Neutrophil (primary cell): ENCODE results near the gene DDAH2.

Experiments used
- H3K27ac ChIP-seq: fragments of 200-600 bp; sonication (generic); 2 replicates; pipeline ENCODE4 v1.5.1; 2016; ENCODE audit warnings: mild to moderate bottlenecking, moderate library complexity
- H3K27me3 ChIP-seq: fragments of 200-600 bp; sonication (generic); 2 replicates; pipeline ENCODE4 v1.6.0; 2016; ENCODE audit warnings: mild to moderate bottlenecking
- H3K36me3 ChIP-seq: fragments of 200-600 bp; sonication (generic); 2 replicates; pipeline ENCODE4 v1.5.1; 2017
- H3K4me1 ChIP-seq, 2 experiments: fragments of 200-600 bp in 1 of 2; sonication (generic) in 1 of 2; 1 replicate in 1 of 2; 2 replicates in 1 of 2; pipeline versions ENCODE4 v1.5.1 to v1.6.1; 2013 to 2016; ENCODE audit warnings: low read depth in 1 of 2, low read length in 1 of 2, mild to moderate bottlenecking in 1 of 2, moderate library complexity in 1 of 2; ENCODE audit not compliant: control insufficient read depth in 1 of 2, insufficient read depth in 1 of 2
- H3K4me3 ChIP-seq, 2 experiments: fragments of 200-600 bp in 1 of 2; sonication (generic) in 1 of 2; 1 replicate in 1 of 2; 2 replicates in 1 of 2; pipeline ENCODE4 v1.5.1; 2013 to 2016; ENCODE audit warnings: low read depth in 1 of 2, low read length in 1 of 2, mild to moderate bottlenecking in 1 of 2, moderate library complexity in 1 of 2
- H3K9me3 ChIP-seq: fragments of 200-600 bp; sonication (generic); 2 replicates; pipeline ENCODE4 v1.5.1; 2016
- TF ChIP-seq, protein P1 (sequence below): fragments of 200-600 bp; sonication (generic); IDR thresholded peaks from 2 replicates; pipeline ENCODE4 v1.5.1; 2016; ENCODE audit warnings: antibody characterized with exemption

The DDAH2 gene

DNA sequence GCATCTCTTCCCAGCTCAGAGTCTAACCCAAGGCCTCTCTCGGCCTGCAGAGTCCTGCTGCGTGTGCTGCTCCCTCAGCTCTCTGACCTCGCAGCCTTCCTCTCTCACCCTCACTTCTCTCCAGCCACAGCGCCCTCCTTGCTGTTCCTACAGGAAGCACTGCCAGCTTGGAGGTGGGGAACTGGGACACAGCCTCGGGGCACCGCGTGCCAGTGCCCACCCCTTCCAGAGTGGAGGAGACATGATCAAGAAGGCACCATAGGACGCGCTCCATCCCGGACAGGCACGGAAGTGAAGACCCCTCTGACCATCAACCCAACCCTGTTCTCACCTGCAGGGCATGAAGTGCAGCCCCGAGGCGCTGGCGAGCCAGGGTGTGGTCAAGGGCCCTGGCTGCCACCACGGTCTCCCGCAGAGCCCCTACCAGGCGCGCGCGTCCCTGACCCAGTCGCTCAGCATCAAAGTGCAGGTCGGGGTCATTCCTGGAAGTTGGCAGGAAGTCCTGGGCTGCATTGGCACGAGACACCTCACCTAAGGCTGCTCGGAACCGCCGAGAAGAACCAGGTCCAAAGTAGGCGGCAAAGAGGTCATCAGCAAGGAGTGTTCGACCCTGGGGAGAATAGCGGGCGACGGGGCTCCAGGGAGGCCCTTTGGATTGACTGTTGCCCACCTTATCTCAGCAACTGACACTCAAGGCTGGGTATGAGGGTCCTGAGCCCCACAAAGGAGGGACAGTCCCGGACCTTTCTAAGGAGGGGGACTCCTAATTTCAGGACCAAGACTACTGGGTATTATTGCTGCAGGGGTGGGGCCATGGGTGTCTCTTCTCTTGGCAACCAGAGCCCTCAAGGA lies 46.8 kb upstream of the DDAH2 start:
- Histone ChIP-seq H3K36me3 (peaks cover 14% of the 10 kb centered on the region), H3K27me3 (peaks cover 5% of the 10 kb centered on the region), H3K4me1 (peaks cover 4 to 11% of the 10 kb centered on the region in 2 experiments), H3K9me3 (no peaks in the 10 kb centered on the region), H3K4me3 (no peak overlapping the region), H3K27ac (no peak overlapping the region)
- TF ChIP-seq, protein P1, sequence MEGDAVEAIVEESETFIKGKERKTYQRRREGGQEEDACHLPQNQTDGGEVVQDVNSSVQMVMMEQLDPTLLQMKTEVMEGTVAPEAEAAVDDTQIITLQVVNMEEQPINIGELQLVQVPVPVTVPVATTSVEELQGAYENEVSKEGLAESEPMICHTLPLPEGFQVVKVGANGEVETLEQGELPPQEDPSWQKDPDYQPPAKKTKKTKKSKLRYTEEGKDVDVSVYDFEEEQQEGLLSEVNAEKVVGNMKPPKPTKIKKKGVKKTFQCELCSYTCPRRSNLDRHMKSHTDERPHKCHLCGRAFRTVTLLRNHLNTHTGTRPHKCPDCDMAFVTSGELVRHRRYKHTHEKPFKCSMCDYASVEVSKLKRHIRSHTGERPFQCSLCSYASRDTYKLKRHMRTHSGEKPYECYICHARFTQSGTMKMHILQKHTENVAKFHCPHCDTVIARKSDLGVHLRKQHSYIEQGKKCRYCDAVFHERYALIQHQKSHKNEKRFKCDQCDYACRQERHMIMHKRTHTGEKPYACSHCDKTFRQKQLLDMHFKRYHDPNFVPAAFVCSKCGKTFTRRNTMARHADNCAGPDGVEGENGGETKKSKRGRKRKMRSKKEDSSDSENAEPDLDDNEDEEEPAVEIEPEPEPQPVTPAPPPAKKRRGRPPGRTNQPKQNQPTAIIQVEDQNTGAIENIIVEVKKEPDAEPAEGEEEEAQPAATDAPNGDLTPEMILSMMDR, result no peak

- TF ChIP-seq, protein P1, result no peak
- H3K9me3 ChIP-seq, result no peaks in the 10 kb centered on the region
- H3K27ac ChIP-seq, result no peak overlapping the region
- H3K36me3 ChIP-seq, result peaks cover 11% of the 10 kb centered on the region
- peaks cover 4 to 11% of the 10 kb centered on the region in 2 experiments for H3K4me1 ChIP-seq
- H3K4me3 ChIP-seq, result no peak overlapping the region
- H3K27me3 ChIP-seq, result peaks cover 5% of the 10 kb centered on the region
Measured at GRCh38 chr6:31775184-31775583, 46.1 kb upstream of the DDAH2 start.

- TF ChIP-seq, protein P1, result no peak
- Histone ChIP-seq H3K9me3 (no peaks in the 10 kb centered on the region), H3K36me3 (no peaks in the 10 kb centered on the region), H3K27ac (no peak overlapping the region), H3K4me3 (no peak overlapping the region), H3K27me3 (peaks cover 5% of the 10 kb centered on the region), H3K4me1 (peaks cover 26 to 33% of the 10 kb centered on the region in 2 experiments)
Measured at GRCh38 chr6:31771992-31772358, 42.9 kb upstream of the DDAH2 start.

DNA sequence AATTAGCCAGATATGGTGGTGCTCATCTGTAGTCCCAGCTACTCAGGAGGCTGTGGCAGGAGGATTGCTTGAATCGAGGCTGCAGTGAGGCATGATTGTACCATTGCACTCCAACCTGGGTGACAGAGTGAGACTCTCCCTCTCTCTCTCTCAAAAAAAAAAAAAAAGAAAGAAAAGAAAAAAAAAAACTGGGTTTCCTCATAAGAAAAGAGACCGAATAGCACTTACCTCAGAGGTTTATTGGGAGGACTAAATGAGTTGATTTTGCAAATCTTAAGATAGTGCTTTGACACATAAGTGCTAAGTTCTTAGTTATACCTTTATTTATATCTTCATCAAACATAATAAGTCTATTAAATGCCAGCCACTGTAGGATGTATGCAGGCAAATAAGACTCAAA lies 41.8 kb upstream of the DDAH2 start:
- H3K27ac ChIP-seq, result no peak overlapping the region
- no peaks in the 10 kb centered on the region for H3K9me3 ChIP-seq
- H3K36me3 ChIP-seq, result no peaks in the 10 kb centered on the region
- H3K27me3 ChIP-seq, result no peaks in the 10 kb centered on the region
- TF ChIP-seq, protein P1, result no peak
- no peak overlapping the region for H3K4me3 ChIP-seq
- H3K4me1 ChIP-seq, result peaks cover 26 to 27% of the 10 kb centered on the region in 2 experiments

- TF ChIP-seq, protein P1, result peak; percentile 95
- H3K27ac ChIP-seq, result peak overlapping the region; percentile 80
Measured at GRCh38 chr6:31769684-31770371, 40.7 kb upstream of the DDAH2 start.

More at GRCh38 chr6:31769684-31770371, 40.7 kb upstream of the DDAH2 start:
- Histone ChIP-seq H3K9me3 (no peaks in the 10 kb centered on the region), H3K36me3 (no peaks in the 10 kb centered on the region), H3K4me3 (peak overlapping the region in 1 of 2 experiments; percentile 29), H3K4me1 (peaks cover 26 to 27% of the 10 kb centered on the region in 2 experiments), H3K27me3 (no peaks in the 10 kb centered on the region)
